HAP-1 (cell line): ENCODE results near the gene C1orf122.

Source experiments
- DNase-seq, 2 experiments: peaks; one replicate each; pipeline ENCODE4 v3.0.0-alpha.2; 2016 to 2020; ENCODE audit warnings: low spot score in 2 of 2
- H3K27me3 ChIP-seq: fragments of 250-450 bp; sonication (Bioruptor Pico); 2 replicates; pipeline ENCODE4 v1.5.1; 2020; ENCODE audit warnings: low read depth, mild to moderate bottlenecking, moderate library complexity
- H3K36me3 ChIP-seq: fragments of 250-450 bp; sonication (Bioruptor Pico); replicated peaks from 2 replicates; pipeline ENCODE4 v1.5.1; 2020; ENCODE audit warnings: mild to moderate bottlenecking
- H3K4me1 ChIP-seq: fragments of 250-450 bp; sonication (Bioruptor Pico); 2 replicates; pipeline ENCODE4 v1.5.1; 2020; ENCODE audit warnings: mild to moderate bottlenecking
- H3K4me3 ChIP-seq: fragments of 250-450 bp; sonication (Bioruptor Pico); 2 replicates; pipeline ENCODE4 v1.5.1; 2020; ENCODE audit warnings: mild to moderate bottlenecking, moderate library complexity
- H3K9me3 ChIP-seq: fragments of 250-450 bp; sonication (Bioruptor Pico); 2 replicates; pipeline ENCODE4 v1.5.1; 2020; ENCODE audit warnings: mild to moderate bottlenecking, moderate library complexity
- in situ Hi-C: fragments of 300-500 bp; cut with MboI; formaldehyde crosslinking; loops from 3 replicates; pipeline ENCODE4 v1.14.3; 2020; ENCODE audit warnings: low sequenced_read_pairs, inconsistent platforms, mixed read lengths

Gene C1orf122

GRCh38 chr1:37845049-37845646 is 37.6 kb downstream of the C1orf122 start:
- H3K4me3 ChIP-seq, result no peak overlapping the region
- no peak for DNase-seq
- no peaks in the 10 kb centered on the region for H3K4me1 ChIP-seq
- H3K27me3 ChIP-seq, result no peaks in the 10 kb centered on the region
- in situ Hi-C loops, result no loop called here
- H3K36me3 ChIP-seq, result peaks cover 7% of the 10 kb centered on the region
- H3K9me3 ChIP-seq, result no peaks in the 10 kb centered on the region

GRCh38 chr1:37845786-37846185 is 38.2 kb downstream of the C1orf122 start:
- in situ Hi-C loops, result no loop called here
- no peaks in the 10 kb centered on the region for H3K9me3 ChIP-seq
- no peaks in the 10 kb centered on the region for H3K4me1 ChIP-seq
- no peak overlapping the region for H3K4me3 ChIP-seq
- peaks cover 7% of the 10 kb centered on the region for H3K36me3 ChIP-seq
- no peak for DNase-seq
- H3K27me3 ChIP-seq, result no peaks in the 10 kb centered on the region

GRCh38 chr1:37846647-37847339 is 39.2 kb downstream of the C1orf122 start:
- Histone ChIP-seq H3K9me3 (no peaks in the 10 kb centered on the region), H3K27me3 (no peaks in the 10 kb centered on the region), H3K36me3 (peaks cover 7% of the 10 kb centered on the region), H3K4me3 (no peak overlapping the region), H3K4me1 (no peaks in the 10 kb centered on the region)
- DNase-seq, result no peak
- in situ Hi-C loops, result no loop called here

GRCh38 chr1:37849480-37849879 is 41.9 kb downstream of the C1orf122 start:
- H3K9me3 ChIP-seq, result no peaks in the 10 kb centered on the region
- no peak for DNase-seq
- no peak overlapping the region for H3K4me3 ChIP-seq
- H3K4me1 ChIP-seq, result no peaks in the 10 kb centered on the region
- peaks cover 10% of the 10 kb centered on the region for H3K36me3 ChIP-seq
- in situ Hi-C loops, result no loop called here
- H3K27me3 ChIP-seq, result no peaks in the 10 kb centered on the region

GRCh38 chr1:37850352-37850955 is 42.9 kb downstream of the C1orf122 start:
- no peaks in the 10 kb centered on the region for H3K27me3 ChIP-seq
- no peak overlapping the region for H3K4me3 ChIP-seq
- peaks cover 15% of the 10 kb centered on the region for H3K36me3 ChIP-seq
- in situ Hi-C loops, result no loop called here
- H3K9me3 ChIP-seq, result no peaks in the 10 kb centered on the region
- DNase-seq, result no peak
- no peaks in the 10 kb centered on the region for H3K4me1 ChIP-seq

GRCh38 chr1:37851262-37851661 is 43.7 kb downstream of the C1orf122 start:
- DNase-seq, result no peak
- Histone ChIP-seq H3K4me3 (no peak overlapping the region), H3K9me3 (no peaks in the 10 kb centered on the region), H3K4me1 (no peaks in the 10 kb centered on the region), H3K27me3 (no peaks in the 10 kb centered on the region), H3K36me3 (peaks cover 18% of the 10 kb centered on the region)
- in situ Hi-C loops, result no loop called here

GRCh38 chr1:37851782-37852210 is 44.2 kb downstream of the C1orf122 start:
- in situ Hi-C loops, result no loop called here
- Histone ChIP-seq H3K4me3 (no peak overlapping the region), H3K4me1 (no peaks in the 10 kb centered on the region), H3K27me3 (no peaks in the 10 kb centered on the region), H3K36me3 (peaks cover 19% of the 10 kb centered on the region), H3K9me3 (no peaks in the 10 kb centered on the region)
- DNase-seq, result no peak

GRCh38 chr1:37853157-37853556 is 45.6 kb downstream of the C1orf122 start:
- Histone ChIP-seq H3K36me3 (peaks cover 23% of the 10 kb centered on the region), H3K4me3 (no peak overlapping the region), H3K4me1 (no peaks in the 10 kb centered on the region), H3K27me3 (no peaks in the 10 kb centered on the region), H3K9me3 (no peaks in the 10 kb centered on the region)
- DNase-seq, result no peak
- in situ Hi-C loops, result no loop called here

GRCh38 chr1:37854406-37854805 is 46.8 kb downstream of the C1orf122 start:
- no peaks in the 10 kb centered on the region for H3K9me3 ChIP-seq
- no peak overlapping the region for H3K4me3 ChIP-seq
- in situ Hi-C loops, result no loop called here
- no peaks in the 10 kb centered on the region for H3K27me3 ChIP-seq
- peaks cover 21% of the 10 kb centered on the region for H3K36me3 ChIP-seq
- DNase-seq, result no peak
- H3K4me1 ChIP-seq, result 0 out of 2 replicates have a peak, but pooled peaks cover 4% of the 10 kb centered on the region
